Measurements from ENCODE around the gene LPAR3. TPM values are rescaled to one million over a fixed set of nuclear protein-coding genes. Genes with fewer than 3 reads are reported as not detected.

The LPAR3 gene
- total RNA-seq, 2 donors from 2014 or later = 1.9 to 2.1 TPM

DNA sequence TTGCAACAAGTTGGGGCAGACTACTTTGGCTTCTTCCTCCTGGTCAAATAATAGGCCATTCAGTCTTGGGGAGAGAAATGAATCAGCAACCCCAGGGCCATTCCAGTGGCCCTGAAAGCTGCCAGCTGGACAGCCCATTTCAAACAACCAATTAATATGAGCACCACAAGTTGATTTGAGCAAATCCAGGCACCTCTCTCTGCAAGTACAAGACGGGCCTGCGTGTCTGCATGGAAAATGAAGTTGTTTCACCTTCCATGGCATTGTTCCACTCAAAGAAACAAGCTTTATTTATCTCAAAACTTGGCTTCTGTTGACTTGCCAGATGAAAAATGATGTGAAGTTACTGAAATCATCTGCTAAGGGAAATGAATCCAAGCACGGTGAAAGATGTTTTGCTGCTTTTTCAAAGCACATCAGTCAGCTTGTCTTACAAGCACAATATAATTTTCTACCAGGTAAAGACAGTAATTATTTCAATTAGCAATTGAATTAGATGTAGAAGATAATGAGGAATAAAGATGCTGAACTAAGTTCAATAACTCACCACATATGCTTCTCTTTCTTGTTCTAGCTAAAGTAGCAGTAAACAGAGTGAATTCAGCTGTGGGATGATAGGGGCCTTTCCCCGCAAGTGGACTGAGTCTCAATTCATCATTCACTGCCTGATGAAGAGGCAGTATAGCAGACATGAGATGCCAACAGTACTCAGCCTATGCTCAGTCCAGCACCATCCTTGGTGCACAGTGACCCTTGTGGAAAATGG lies 107.6 kb downstream of the LPAR3 start:
- peaks cover 2% of the 10 kb centered on the region for H3K36me3 Mint-ChIP-seq (ENCODE audit: low read depth)
- no peak overlapping the region for H3K4me3 Mint-ChIP-seq
- peaks cover 13% of the 10 kb centered on the region for H3K27me3 Mint-ChIP-seq
- H3K4me1 Mint-ChIP-seq = peaks cover 10% of the 10 kb centered on the region
- H3K27ac Mint-ChIP-seq = no peak overlapping the region
- ATAC-seq (no peak), DNase-seq (no peak)
- H3K9me3 ChIP-seq (ENCODE audit: control insufficient read depth, low read length, poor library complexity, severe bottlenecking) = no peaks in the 10 kb centered on the region

DNA sequence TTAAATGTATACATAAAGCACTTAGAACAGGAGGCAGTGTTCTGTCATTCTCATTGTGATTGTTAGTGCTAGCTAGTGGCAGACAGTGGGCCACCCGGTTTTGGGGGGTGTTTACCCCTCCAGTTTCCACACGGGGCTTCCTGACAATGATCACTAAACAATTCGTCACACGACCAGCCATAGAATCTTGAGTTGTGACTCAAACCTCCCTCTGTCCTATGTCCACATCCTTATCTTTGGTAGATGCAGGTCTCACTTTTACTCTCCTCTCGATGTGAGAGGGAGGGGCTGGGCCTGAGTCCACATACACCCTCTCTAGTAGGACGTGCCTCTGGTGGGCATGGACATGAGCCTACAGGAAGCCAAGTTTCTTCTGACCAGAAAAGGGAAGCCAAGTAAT lies 110.1 kb downstream of the LPAR3 start:
- Mint-ChIP-seq H3K27ac (peak overlapping the region; percentile 8), H3K4me3 (peak overlapping the region; percentile 86), H3K27me3 (peaks cover 6% of the 10 kb centered on the region), H3K4me1 (peaks cover 19% of the 10 kb centered on the region), H3K36me3 (ENCODE audit: low read depth) (no peaks in the 10 kb centered on the region)
- DNase-seq = no peak
- ATAC-seq = no peak
- no peaks in the 10 kb centered on the region for H3K9me3 ChIP-seq (ENCODE audit: control insufficient read depth, low read length, poor library complexity, severe bottlenecking)

DNA sequence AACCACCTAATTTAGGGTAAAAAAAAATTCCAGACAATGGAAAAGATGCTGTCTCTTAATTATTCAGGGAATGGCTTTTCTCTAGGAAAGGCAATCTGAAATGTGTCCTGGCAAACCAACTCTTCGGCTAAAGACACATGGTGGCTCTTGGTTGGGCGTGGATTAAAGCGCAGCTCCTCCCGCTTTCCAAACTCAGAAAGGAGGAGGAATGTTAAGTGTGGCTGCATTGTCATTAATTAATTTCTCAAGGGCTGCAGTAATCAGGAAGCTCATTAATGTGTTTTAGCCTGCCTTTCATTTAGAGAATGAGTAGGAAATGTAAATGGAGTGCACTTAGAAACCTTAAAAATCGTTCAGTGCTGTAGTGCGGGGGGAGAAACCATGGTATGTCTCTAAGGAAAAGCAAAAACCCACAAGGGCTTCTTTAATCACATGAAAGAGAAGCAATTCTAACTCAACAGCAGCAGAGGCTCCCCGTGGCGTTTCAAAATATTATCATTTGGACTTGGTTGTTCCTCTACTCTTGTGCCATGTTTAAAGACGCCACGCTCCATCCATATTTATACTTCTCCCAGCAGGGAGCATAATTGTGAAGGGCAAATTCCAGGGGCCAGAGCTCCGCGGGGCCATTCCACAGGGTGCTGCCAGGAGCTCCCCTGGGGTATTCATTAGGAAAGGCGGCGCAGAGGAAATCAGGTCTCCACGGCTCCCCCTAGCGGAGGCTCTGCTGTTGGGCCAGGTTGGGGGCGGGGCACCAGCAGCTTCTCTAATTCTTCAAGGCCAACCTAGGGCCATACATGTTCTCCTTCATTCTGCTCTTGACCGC lies 110.8 kb downstream of the LPAR3 start:
- ATAC-seq (peak; percentile 95), DNase-seq (peak; percentile 58 to 77 (median 60))
- H3K27me3 Mint-ChIP-seq = peaks cover 6% of the 10 kb centered on the region
- H3K4me3 Mint-ChIP-seq = peak overlapping the region; percentile 86
- no peaks in the 10 kb centered on the region for H3K9me3 ChIP-seq (ENCODE audit: control insufficient read depth, low read length, poor library complexity, severe bottlenecking)
- peaks cover 19% of the 10 kb centered on the region for H3K4me1 Mint-ChIP-seq
- no peaks in the 10 kb centered on the region for H3K36me3 Mint-ChIP-seq (ENCODE audit: low read depth)
- peak overlapping the region; percentile 8 for H3K27ac Mint-ChIP-seq

DNA sequence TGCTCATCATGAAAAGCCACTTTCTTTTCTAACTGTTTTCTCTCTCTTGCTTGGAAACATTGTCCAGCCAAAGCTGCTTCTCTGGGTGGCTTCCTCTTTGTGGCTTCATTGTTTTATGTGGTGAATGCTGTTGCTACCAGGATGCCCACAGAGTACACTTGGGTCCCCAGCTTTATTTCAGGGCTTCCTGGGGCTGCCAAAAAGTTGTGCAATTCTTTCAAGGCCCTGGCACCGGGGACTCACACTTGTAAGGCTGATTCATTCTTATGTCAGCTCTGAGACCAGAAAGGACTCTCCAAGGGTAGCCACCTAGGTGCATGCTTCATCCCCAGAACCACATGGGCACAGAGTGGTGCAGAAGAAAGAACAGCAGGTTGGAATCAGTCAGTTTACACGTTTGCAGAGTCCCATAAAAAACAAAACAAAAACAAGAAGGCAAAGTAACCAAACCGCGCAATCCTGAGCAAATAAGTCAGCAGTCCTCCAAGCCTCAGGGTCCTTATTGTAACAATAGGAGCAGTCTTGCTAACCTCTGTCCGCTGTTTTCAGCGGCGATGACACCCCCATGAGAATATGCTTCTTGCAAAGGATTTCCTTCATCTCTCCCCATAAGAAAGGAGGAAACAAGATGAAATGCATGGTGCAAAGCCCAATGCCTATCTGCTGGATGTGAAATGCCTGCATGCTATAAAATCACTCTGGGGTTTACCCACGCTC lies 112.8 kb downstream of the LPAR3 start:
- Mint-ChIP-seq H3K27ac (peak overlapping the region; percentile 73), H3K27me3 (peaks cover 6% of the 10 kb centered on the region), H3K36me3 (ENCODE audit: low read depth) (no peaks in the 10 kb centered on the region), H3K4me3 (peak overlapping the region; percentile 59), H3K4me1 (peaks cover 19% of the 10 kb centered on the region)
- no peaks in the 10 kb centered on the region for H3K9me3 ChIP-seq (ENCODE audit: control insufficient read depth, low read length, poor library complexity, severe bottlenecking)
- ATAC-seq (no peak), DNase-seq (no peak)

DNA sequence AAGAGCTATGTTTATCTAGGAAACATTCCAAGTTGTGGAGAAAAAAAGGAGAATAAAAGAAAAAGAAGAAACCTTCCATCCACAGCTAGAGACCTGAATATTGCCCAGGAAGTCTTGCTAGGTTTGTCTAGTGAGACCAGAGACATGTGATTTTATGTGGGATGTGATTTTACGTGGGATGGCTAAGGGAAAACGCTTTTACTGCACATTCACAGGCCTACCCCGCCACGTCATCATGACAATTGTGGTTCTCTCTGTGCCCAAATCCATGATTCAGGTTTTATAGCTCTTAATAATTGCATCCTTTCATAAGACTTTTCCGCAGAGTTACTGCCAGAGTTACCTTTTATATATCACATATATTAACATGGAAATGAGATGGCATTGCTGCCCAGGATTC lies 116.4 kb downstream of the LPAR3 start:
- peaks cover 13% of the 10 kb centered on the region for H3K4me1 Mint-ChIP-seq
- DNase-seq = no peak
- H3K36me3 Mint-ChIP-seq (ENCODE audit: low read depth) = no peaks in the 10 kb centered on the region
- H3K27ac Mint-ChIP-seq = no peak overlapping the region
- H3K27me3 Mint-ChIP-seq = peaks cover 8% of the 10 kb centered on the region
- no peak for ATAC-seq
- H3K4me3 Mint-ChIP-seq = no peak overlapping the region
- no peaks in the 10 kb centered on the region for H3K9me3 ChIP-seq (ENCODE audit: control insufficient read depth, low read length, poor library complexity, severe bottlenecking)

DNA sequence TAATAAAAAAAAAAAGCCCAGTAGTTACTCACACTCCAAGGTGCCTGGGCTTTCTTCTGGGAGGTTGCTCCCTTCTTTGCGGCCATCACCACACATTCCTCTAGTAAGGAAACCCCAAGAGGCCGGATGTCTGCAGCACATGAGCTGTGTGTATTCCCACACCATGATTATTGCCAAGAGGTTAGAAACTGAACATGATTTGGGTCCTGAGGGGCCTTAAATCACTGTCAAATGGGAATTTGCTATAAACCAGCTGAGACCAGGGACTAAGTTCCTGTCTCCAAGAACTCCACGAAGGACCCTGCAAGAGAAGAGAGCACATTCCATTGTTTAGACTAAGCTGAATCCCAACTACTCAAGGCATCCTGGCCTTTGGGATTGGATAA lies 117.5 kb downstream of the LPAR3 start:
- no peak overlapping the region for H3K4me3 Mint-ChIP-seq
- DNase-seq (no peak), ATAC-seq (no peak)
- no peaks in the 10 kb centered on the region for H3K36me3 Mint-ChIP-seq (ENCODE audit: low read depth)
- H3K27me3 Mint-ChIP-seq = peaks cover 10% of the 10 kb centered on the region
- H3K27ac Mint-ChIP-seq = no peak overlapping the region
- H3K4me1 Mint-ChIP-seq = peaks cover 12% of the 10 kb centered on the region
- no peaks in the 10 kb centered on the region for H3K9me3 ChIP-seq (ENCODE audit: control insufficient read depth, low read length, poor library complexity, severe bottlenecking)

DNA sequence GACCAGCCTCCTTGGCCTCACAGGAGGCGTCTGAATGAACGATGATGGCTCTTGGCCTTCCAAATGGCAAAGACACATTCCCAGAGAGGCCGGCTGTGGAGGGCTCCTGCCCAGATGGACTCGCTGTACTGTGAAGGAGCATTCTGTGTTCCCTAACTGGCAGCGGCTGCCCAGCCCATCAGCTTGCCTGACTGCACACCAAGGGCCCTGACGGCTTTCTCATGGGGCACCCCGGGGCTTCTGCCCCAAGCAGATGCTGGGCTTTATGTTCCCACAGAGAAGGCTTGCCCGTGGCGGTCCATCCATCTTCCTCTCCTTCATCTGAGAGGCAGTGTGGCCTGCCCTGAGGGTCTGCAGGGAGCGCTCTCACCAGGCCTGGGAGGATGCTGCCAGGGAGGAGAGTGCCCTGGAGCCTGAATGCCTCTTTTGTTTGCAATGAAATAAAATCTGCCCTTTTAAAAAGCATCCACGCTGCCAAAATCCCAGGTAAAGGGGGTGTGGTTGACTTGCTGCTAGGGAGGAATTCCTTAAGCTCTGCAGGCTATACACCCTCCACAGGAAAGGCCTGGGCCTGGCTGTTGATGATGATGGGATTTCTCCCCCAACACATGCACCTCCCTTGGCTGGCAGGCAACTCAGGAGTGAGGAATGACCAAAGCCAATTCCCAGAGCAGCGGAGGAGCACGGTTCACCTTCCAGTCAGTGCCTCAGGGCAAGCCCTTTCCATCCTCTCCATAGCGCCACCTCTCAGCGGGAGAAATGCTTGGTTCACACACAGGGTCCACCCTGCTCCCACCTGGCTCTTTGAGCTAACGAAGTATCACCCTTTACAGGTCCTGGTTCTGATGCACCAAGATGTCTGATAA lies 118.1 kb downstream of the LPAR3 start:
- no peak for DNase-seq
- peaks cover 6% of the 10 kb centered on the region for H3K4me1 Mint-ChIP-seq
- H3K27ac Mint-ChIP-seq = no peak overlapping the region
- no peaks in the 10 kb centered on the region for H3K36me3 Mint-ChIP-seq (ENCODE audit: low read depth)
- H3K27me3 Mint-ChIP-seq = peaks cover 16% of the 10 kb centered on the region
- ATAC-seq = no peak
- no peaks in the 10 kb centered on the region for H3K9me3 ChIP-seq (ENCODE audit: control insufficient read depth, low read length, poor library complexity, severe bottlenecking)
- H3K4me3 Mint-ChIP-seq = no peak overlapping the region

DNA sequence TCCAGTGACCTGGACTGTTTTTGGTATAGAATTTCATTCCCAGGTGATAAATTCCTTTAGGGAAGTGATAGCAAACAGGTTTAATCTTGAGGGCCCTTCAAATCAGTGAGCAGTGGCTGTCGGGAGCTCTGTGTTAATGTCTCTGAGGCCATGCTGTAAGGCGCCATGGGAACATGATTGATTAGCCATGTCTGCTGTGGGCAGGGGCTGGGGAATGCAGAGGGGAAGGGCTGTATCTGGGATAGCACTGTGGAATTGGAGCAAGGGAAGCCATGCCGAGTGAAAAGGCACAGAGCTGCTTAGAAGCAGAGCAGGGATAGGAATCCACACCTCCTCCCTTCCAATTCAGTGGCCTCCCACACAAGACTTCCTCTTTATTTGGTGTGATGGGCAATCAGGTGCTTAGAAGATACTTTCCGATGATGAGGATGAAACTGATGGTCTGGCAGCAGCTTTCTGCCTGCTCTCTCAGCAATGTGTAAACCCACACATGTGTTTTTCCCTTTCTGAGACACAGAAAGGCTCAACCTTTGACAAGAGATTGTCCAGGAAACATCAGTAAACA lies 119.0 kb downstream of the LPAR3 start:
- no peak for ATAC-seq
- no peak overlapping the region for H3K4me3 Mint-ChIP-seq
- DNase-seq = no peak
- H3K27me3 Mint-ChIP-seq = peaks cover 25% of the 10 kb centered on the region
- H3K9me3 ChIP-seq (ENCODE audit: control insufficient read depth, low read length, poor library complexity, severe bottlenecking) = no peaks in the 10 kb centered on the region
- no peak overlapping the region for H3K27ac Mint-ChIP-seq
- H3K36me3 Mint-ChIP-seq (ENCODE audit: low read depth) = no peaks in the 10 kb centered on the region
- H3K4me1 Mint-ChIP-seq = peaks cover 3% of the 10 kb centered on the region

DNA sequence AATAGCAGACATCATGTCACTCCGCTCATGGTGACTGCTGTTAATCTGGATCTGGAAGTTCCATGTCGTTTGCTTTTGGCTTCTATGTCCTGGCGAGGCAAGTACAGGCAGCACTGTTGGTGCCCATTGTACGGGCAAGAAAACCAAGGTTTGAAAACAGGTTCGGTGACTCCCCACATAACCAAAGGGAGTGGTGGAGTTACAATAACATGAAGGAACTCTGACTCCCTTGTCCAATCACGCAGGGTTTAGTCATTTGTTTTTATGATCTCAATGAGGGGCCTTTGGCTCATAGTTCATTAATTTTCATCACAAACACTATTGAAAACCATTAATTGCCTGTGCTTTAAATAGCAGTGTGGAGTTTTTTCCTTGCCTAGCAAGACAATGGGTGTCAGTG lies 119.8 kb downstream of the LPAR3 start:
- no peak overlapping the region for H3K27ac Mint-ChIP-seq
- no peaks in the 10 kb centered on the region for H3K9me3 ChIP-seq (ENCODE audit: control insufficient read depth, low read length, poor library complexity, severe bottlenecking)
- H3K4me3 Mint-ChIP-seq = no peak overlapping the region
- peaks cover 3% of the 10 kb centered on the region for H3K4me1 Mint-ChIP-seq
- H3K27me3 Mint-ChIP-seq = peaks cover 33% of the 10 kb centered on the region
- ATAC-seq (no peak), DNase-seq (no peak)
- peaks cover 2% of the 10 kb centered on the region for H3K36me3 Mint-ChIP-seq (ENCODE audit: low read depth)

DNA sequence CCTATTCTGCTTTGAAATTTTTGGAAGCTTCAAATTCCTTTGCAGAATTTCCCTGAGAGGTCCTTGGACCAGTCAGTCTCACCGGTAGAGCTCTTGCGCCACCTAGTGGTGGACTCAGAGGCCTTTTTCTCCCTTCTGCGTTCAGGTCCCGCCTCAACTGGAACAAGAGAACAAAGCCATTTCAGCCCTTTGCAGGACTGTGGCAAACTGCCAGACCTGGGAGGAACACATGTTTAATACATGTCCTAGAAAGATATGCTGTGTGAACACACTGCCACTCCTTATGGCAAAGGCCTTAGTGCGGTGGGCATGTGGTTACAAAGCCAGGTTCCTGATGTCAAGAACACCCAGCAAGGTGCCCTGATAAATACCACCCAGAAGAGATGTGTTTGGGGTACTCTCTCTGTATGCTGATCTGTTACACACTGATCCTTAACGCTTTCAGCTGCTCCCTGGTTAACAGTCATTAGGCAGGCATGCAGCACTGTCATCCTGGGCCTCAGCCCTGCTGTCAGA lies 120.5 kb downstream of the LPAR3 start:
- Mint-ChIP-seq H3K36me3 (ENCODE audit: low read depth) (peaks cover 2% of the 10 kb centered on the region), H3K4me1 (peaks cover 3% of the 10 kb centered on the region), H3K4me3 (no peak overlapping the region), H3K27me3 (peaks cover 37% of the 10 kb centered on the region), H3K27ac (no peak overlapping the region)
- ATAC-seq (peak; percentile 80), DNase-seq (peak; percentile 48 to 75 (median 51))
- no peaks in the 10 kb centered on the region for H3K9me3 ChIP-seq (ENCODE audit: control insufficient read depth, low read length, poor library complexity, severe bottlenecking)

DNA sequence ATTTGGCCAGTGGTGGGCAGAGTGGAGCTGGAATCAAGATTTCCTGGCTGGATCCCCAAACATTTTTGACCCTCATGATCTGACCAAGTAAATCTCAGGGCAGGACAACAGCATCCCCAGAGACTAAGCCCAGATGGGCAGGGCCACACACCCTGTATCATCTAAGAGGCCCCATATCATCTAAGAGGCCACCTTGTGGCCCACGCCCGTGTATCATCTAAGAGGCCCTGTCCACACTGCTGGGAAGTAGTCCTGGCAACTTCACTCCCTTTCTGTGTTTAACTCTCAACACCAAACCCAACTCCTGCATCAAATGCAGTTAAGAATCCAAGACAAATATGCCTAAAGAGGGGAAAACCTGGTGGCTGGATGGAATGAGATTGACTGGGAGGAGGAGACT lies 121.1 kb downstream of the LPAR3 start:
- no peak overlapping the region for H3K4me3 Mint-ChIP-seq
- no peak overlapping the region for H3K27ac Mint-ChIP-seq
- DNase-seq = no peak
- H3K27me3 Mint-ChIP-seq = peaks cover 38% of the 10 kb centered on the region
- ATAC-seq = no peak
- H3K9me3 ChIP-seq (ENCODE audit: control insufficient read depth, low read length, poor library complexity, severe bottlenecking) = no peaks in the 10 kb centered on the region
- H3K4me1 Mint-ChIP-seq = peaks cover 3% of the 10 kb centered on the region
- peaks cover 2% of the 10 kb centered on the region for H3K36me3 Mint-ChIP-seq (ENCODE audit: low read depth)

DNA sequence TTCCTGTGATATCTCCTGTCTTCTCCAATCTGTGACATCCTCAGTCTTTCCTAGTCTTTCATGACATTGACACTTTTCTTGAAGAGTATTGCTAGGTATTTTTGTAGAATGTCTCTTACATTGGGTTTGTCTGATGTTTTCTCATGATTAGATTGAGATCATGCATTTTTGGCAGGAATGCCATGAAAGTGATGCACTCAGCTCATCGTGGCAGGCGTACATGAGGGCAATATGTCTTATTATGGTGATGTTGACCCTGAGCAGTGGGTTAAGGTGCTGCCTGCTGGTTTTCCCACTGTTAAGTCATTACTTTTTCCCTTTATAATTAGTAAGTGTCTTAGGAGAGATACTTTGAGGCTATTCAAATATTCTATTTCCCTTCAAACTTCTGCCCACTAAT lies 122.5 kb downstream of the LPAR3 start:
- DNase-seq = no peak

More for the DNA sequence above, 122.5 kb downstream of the LPAR3 start:
- Mint-ChIP-seq H3K4me3 (no peak overlapping the region), H3K27ac (no peak overlapping the region), H3K4me1 (peaks cover 3% of the 10 kb centered on the region), H3K36me3 (ENCODE audit: low read depth) (peaks cover 2% of the 10 kb centered on the region), H3K27me3 (peaks cover 52% of the 10 kb centered on the region)
- no peaks in the 10 kb centered on the region for H3K9me3 ChIP-seq (ENCODE audit: control insufficient read depth, low read length, poor library complexity, severe bottlenecking)
- no peak for ATAC-seq
